IgD-negative memory B cell (primary cell): ENCODE results near the gene SUPT4H1. TPM values are rescaled to one million over a fixed set of nuclear protein-coding genes. Genes with fewer than 3 reads are reported as not detected.

Source experiments
- H3K27ac Mint-ChIP-seq, 3 donors: one replicate each; pipeline ENCODE4 v1.8.0; 2020 to 2022; ENCODE audit warnings: mild to moderate bottlenecking in 3 of 3, mixed read lengths in 3 of 3, moderate library complexity in 1 of 3
- H3K27me3 Mint-ChIP-seq: one replicate; pipeline ENCODE4 v1.8.0; 2021; ENCODE audit warnings: mixed read lengths
- H3K36me3 Mint-ChIP-seq: one replicate; pipeline ENCODE4 v1.8.0; 2020; ENCODE audit warnings: mild to moderate bottlenecking, mixed read lengths
- H3K4me1 Mint-ChIP-seq, 3 donors: one replicate each; pipeline ENCODE4 v1.8.0; 2020 to 2022; ENCODE audit warnings: mixed read lengths in 3 of 3, mild to moderate bottlenecking in 1 of 3
- H3K4me3 Mint-ChIP-seq, 4 donors: one replicate each; pipeline ENCODE4 v1.8.0; 2020 to 2022; ENCODE audit warnings: mild to moderate bottlenecking in 4 of 4, mixed read lengths in 4 of 4, moderate library complexity in 3 of 4
- H3K9me3 Mint-ChIP-seq, 3 donors: one replicate each; pipeline ENCODE4 v1.8.0; 2020 to 2021; ENCODE audit warnings: mixed read lengths in 3 of 3, mild to moderate bottlenecking in 1 of 3
- polyA plus RNA-seq: library from polyadenylated mRNA; unstranded; fragments of 300-500 nt; fragmentation: Illumina TruSeq; gene quantifications from one replicate; pipeline ENCODE4 v1.2.3, GENCODE V29; 2021

The SUPT4H1 gene
- polyA plus RNA-seq, 1 donor from 2014 or later: 94.2 TPM

DNA sequence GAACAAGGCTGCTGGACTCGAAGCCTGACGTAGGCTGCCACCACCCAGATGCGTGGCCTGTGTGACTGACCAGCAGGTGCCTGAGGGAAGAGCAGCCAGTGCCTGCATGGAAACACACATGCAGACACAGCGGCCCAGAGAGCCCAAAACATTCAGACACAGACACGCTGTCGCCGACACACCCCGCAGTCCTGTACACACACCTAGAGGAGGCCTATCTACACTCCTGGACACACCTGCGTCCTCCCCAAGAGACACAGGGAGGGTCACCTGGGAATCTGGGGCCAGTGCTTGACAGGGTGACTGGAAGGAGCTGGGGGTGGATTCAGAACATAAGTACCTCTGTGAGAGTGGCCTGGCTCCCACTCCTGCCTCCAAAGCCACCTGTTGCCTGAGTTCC lies 17.3 kb downstream of the SUPT4H1 start:
- peak overlapping the region; percentile 90 to 100 (median 96) for H3K4me3 Mint-ChIP-seq
- H3K4me1 Mint-ChIP-seq: peaks cover 40 to 50% (median 43%) of the 10 kb centered on the region in 3 donors
- H3K9me3 Mint-ChIP-seq: peaks cover 0 to 1% (median 0%) of the 10 kb centered on the region in 3 donors
- peak overlapping the region; percentile 99 for H3K27ac Mint-ChIP-seq
- H3K27me3 Mint-ChIP-seq: no peaks in the 10 kb centered on the region
- peaks cover 14% of the 10 kb centered on the region for H3K36me3 Mint-ChIP-seq

- peak overlapping the region; percentile 99 for H3K27ac Mint-ChIP-seq
- peak overlapping the region; percentile 90 to 100 (median 96) for H3K4me3 Mint-ChIP-seq
- peaks cover 14% of the 10 kb centered on the region for H3K36me3 Mint-ChIP-seq
- H3K4me1 Mint-ChIP-seq: peaks cover 38 to 50% (median 42%) of the 10 kb centered on the region in 3 donors
- H3K9me3 Mint-ChIP-seq: peaks cover 0 to 1% (median 0%) of the 10 kb centered on the region in 3 donors
- no peaks in the 10 kb centered on the region for H3K27me3 Mint-ChIP-seq
These were observed 17.7 kb downstream of the SUPT4H1 start for GRCh38 chr17:58334256-58334655.

DNA sequence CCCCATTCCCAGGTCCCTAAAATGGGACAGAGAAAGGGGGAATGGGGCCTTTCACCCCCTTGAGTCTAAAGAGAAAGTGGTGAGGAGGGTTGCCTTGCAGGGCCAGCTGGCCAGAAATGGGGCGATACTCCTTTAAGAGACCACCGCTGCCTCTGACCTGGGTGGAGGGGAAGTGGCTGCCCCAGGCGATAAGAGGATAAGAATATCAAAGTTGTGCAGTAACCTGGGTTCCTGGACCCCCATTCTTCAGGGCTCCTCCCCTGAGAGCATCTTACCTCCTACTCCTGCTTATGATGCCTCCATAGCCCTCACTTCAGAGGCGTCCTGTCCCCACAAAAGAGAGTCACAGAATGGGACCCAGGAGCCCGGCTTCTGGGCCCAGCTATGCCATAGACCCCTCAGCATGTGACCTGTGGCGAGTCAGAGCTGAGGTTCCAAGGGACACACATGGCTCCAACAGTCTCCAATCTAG lies 18.2 kb downstream of the SUPT4H1 start:
- peak overlapping the region; percentile 99 for H3K27ac Mint-ChIP-seq
- H3K36me3 Mint-ChIP-seq: peaks cover 14% of the 10 kb centered on the region
- H3K4me1 Mint-ChIP-seq: peaks cover 35 to 51% (median 41%) of the 10 kb centered on the region in 3 donors
- H3K27me3 Mint-ChIP-seq: no peaks in the 10 kb centered on the region
- H3K4me3 Mint-ChIP-seq: peak overlapping the region; percentile 90 to 100 (median 96)
- H3K9me3 Mint-ChIP-seq: peaks cover 0 to 1% (median 0%) of the 10 kb centered on the region in 3 donors

GRCh38 chr17:58332778-58333735 lies 18.9 kb downstream of the SUPT4H1 start:
- H3K4me3 Mint-ChIP-seq: peak overlapping the region; percentile 90 to 100 (median 96)
- no peaks in the 10 kb centered on the region for H3K27me3 Mint-ChIP-seq
- H3K9me3 Mint-ChIP-seq: peaks cover 0 to 1% (median 0%) of the 10 kb centered on the region in 3 donors
- H3K36me3 Mint-ChIP-seq: peaks cover 14% of the 10 kb centered on the region
- peak overlapping the region; percentile 99 for H3K27ac Mint-ChIP-seq
- H3K4me1 Mint-ChIP-seq: peaks cover 31 to 51% (median 40%) of the 10 kb centered on the region in 3 donors

- H3K4me3 Mint-ChIP-seq: peak overlapping the region; percentile 90 to 100 (median 96)
- H3K36me3 Mint-ChIP-seq: peaks cover 14% of the 10 kb centered on the region
- peaks cover 25 to 56% (median 40%) of the 10 kb centered on the region in 3 donors for H3K4me1 Mint-ChIP-seq
- H3K9me3 Mint-ChIP-seq: peaks cover 0 to 1% (median 0%) of the 10 kb centered on the region in 3 donors
- no peaks in the 10 kb centered on the region for H3K27me3 Mint-ChIP-seq
- H3K27ac Mint-ChIP-seq: peak overlapping the region; percentile 95 to 99 (median 99)
These were observed 19.9 kb downstream of the SUPT4H1 start for GRCh38 chr17:58331815-58332777.

GRCh38 chr17:58330997-58331814 lies 20.8 kb downstream of the SUPT4H1 start:
- Mint-ChIP-seq H3K9me3 (peaks cover 0 to 1% (median 0%) of the 10 kb centered on the region in 3 donors), H3K4me1 (peaks cover 18 to 49% (median 39%) of the 10 kb centered on the region in 3 donors), H3K27me3 (no peaks in the 10 kb centered on the region)

DNA sequence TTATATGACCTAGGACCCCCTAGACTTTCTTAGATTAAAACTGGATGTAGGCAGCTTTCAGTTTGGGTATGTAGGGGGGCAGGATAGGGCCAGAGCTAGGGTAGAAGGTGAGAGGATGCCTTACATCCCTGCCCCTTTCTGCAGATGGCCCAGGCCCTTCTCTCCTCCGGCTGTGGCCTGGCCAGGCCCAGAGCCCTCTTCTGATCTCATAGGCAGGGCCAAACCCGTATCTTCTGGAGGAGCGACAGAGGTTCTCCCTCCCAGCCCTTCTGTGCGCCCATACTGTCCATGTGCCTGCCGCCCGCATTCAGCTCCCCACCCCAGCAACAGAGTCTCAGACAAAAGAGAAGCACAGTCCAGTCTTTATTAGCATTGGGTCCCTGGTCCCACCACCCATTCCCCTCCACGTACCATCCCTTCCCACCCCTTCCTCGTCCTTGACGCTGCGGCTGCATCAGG lies 21.4 kb downstream of the SUPT4H1 start:
- H3K27ac Mint-ChIP-seq: peak overlapping the region; percentile 93 to 99 (median 99)

More at GRCh38 chr17:58330997-58331814, 20.8 kb downstream of the SUPT4H1 start:
- Mint-ChIP-seq H3K4me3 (peak overlapping the region; percentile 90 to 100 (median 96)), H3K27ac (peak overlapping the region; percentile 93 to 99 (median 99)), H3K36me3 (peaks cover 14% of the 10 kb centered on the region)

GRCh38 chr17:58329810-58330537 lies 22.0 kb downstream of the SUPT4H1 start:
- peak overlapping the region; percentile 90 to 100 (median 96) for H3K4me3 Mint-ChIP-seq
- H3K27ac Mint-ChIP-seq: peak overlapping the region; percentile 97 to 99 (median 99)
- peaks cover 10 to 48% (median 36%) of the 10 kb centered on the region in 3 donors for H3K4me1 Mint-ChIP-seq
- peaks cover 0 to 1% (median 0%) of the 10 kb centered on the region in 3 donors for H3K9me3 Mint-ChIP-seq
- H3K36me3 Mint-ChIP-seq: peaks cover 14% of the 10 kb centered on the region
- H3K27me3 Mint-ChIP-seq: no peaks in the 10 kb centered on the region

More for the DNA sequence above, 21.4 kb downstream of the SUPT4H1 start:
- peaks cover 0 to 1% (median 0%) of the 10 kb centered on the region in 3 donors for H3K9me3 Mint-ChIP-seq
- H3K27me3 Mint-ChIP-seq: no peaks in the 10 kb centered on the region
- H3K36me3 Mint-ChIP-seq: peaks cover 14% of the 10 kb centered on the region
- peak overlapping the region; percentile 90 to 100 (median 96) for H3K4me3 Mint-ChIP-seq
- peaks cover 13 to 49% (median 37%) of the 10 kb centered on the region in 3 donors for H3K4me1 Mint-ChIP-seq

- H3K36me3 Mint-ChIP-seq: peaks cover 14% of the 10 kb centered on the region
- H3K27me3 Mint-ChIP-seq: no peaks in the 10 kb centered on the region
- H3K4me1 Mint-ChIP-seq: peaks cover 10 to 42% (median 31%) of the 10 kb centered on the region in 3 donors
- peaks cover 0 to 1% (median 0%) of the 10 kb centered on the region in 3 donors for H3K9me3 Mint-ChIP-seq
- H3K27ac Mint-ChIP-seq: peak overlapping the region; percentile 93 to 99 (median 97)
- H3K4me3 Mint-ChIP-seq: peak overlapping the region; percentile 90 to 100 (median 96)
These were observed 22.8 kb downstream of the SUPT4H1 start for GRCh38 chr17:58329035-58329809.

- peak within 1 kb of the TSS; percentile 90 to 100 (median 96) for H3K4me3 Mint-ChIP-seq
- H3K27me3 Mint-ChIP-seq: no peaks in the 10 kb centered on the region
- peaks cover 10 to 41% (median 25%) of the 10 kb centered on the region in 3 donors for H3K4me1 Mint-ChIP-seq
- peak within 1 kb of the TSS; percentile 93 to 99 (median 97) for H3K27ac Mint-ChIP-seq
- peaks cover 0 to 1% (median 0%) of the 10 kb centered on the region in 3 donors for H3K9me3 Mint-ChIP-seq
- H3K36me3 Mint-ChIP-seq: peaks cover 14% of the 10 kb centered on the region
These were observed 23.6 kb downstream of the SUPT4H1 start, which contains the start of gene TSPOAP1 for GRCh38 chr17:58328195-58329034. TSPOAP1 (minus strand) TSS chr17:58328795; CDS start chr17:58327920, 875 bp downstream.

DNA sequence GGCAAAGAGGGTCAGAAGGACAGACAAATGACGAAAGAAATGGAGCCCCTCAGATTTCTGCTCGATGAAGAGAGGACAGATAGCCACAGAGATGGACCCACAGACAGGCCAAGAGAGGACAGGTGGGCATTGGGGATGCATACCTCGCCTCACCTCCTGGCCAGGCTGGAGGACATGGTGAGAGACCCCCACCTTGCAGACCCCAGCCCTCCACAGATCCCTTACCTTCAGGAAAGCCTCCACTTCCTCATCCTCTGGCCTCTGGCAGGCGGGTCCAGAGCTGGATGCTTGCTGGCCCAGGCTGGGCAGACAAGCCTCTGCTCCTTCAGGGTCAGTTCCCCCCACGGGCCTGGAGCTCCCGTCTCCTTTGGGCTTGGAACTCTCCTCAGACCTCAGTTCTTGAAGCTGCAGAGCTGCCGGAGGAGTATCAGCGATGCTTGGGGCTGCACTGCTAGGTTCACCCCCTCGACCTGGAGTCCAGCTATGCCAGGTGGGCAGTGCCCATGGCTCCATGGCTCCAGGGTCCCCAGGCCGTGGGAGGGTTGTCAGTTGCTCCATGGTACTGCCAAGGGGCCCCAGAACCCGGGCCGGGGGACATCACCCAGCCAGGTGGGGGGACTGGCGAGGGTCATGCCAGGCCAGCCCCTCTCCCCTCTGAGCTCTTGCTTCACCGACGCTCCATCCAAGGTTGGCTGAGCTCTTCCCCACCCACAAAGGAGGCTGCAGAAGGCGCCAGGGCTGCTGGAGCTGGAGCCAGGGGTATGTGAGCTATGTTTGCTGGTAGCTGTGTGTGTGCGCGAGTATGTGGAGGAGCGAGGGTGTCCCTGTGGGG lies 24.4 kb downstream of the SUPT4H1 start:
- H3K4me1 Mint-ChIP-seq: peaks cover 10 to 41% (median 27%) of the 10 kb centered on the region in 3 donors
- H3K4me3 Mint-ChIP-seq: peak overlapping the region; percentile 90 to 100 (median 96)
- peak overlapping the region; percentile 93 to 99 (median 97) for H3K27ac Mint-ChIP-seq
- H3K9me3 Mint-ChIP-seq: peaks cover 0 to 1% (median 0%) of the 10 kb centered on the region in 3 donors
- H3K27me3 Mint-ChIP-seq: no peaks in the 10 kb centered on the region
- peaks cover 14% of the 10 kb centered on the region for H3K36me3 Mint-ChIP-seq
